GM12891 (cell line): ENCODE data around the gene NKIRAS2.

Source experiments
- PAX5 ChIP-seq: IDR thresholded peaks from 2 replicates; pipeline ENCODE4 v1.6.1; 2011; ENCODE audit warnings: low read length, moderate library complexity, mild to moderate bottlenecking; ENCODE audit not compliant: insufficient read depth, severe bottlenecking
- POLR2A ChIP-seq: IDR thresholded peaks from 2 replicates; pipeline ENCODE4 v1.6.1; 2011; ENCODE audit warnings: low read depth, low read length, control low read depth
- POLR2AphosphoS5 ChIP-seq: IDR thresholded peaks from 2 replicates; pipeline ENCODE4 v1.6.1; 2011; ENCODE audit warnings: low read depth, low read length, control low read depth
- POU2F2 ChIP-seq: IDR thresholded peaks from 2 replicates; pipeline ENCODE4 v1.6.1; 2011; ENCODE audit warnings: low read depth, mild to moderate bottlenecking, control low read depth, low read length, moderate library complexity
- SPI1 ChIP-seq: IDR thresholded peaks from 2 replicates; pipeline ENCODE4 v1.6.1; 2011; ENCODE audit warnings: low read depth, low read length, control low read depth
- TAF1 ChIP-seq: IDR thresholded peaks from 2 replicates; pipeline ENCODE4 v1.6.1; 2011; ENCODE audit warnings: low read depth, low read length, control low read depth

- no peak for TF ChIP-seq POLR2A
- TF ChIP-seq POU2F2, result no peak
- no peak for TF ChIP-seq POLR2AphosphoS5
- TF ChIP-seq TAF1, result no peak
- TF ChIP-seq SPI1, result no peak
- TF ChIP-seq PAX5, result no peak
Observed at GRCh38 chr17:42025191-42025579, 5.3 kb downstream of the NKIRAS2 start.
